ENCODE measurements around the gene FBXL17.

- TF ChIP-seq EP300 (IDR thresholded peaks at IDR 0.05) (no peak), SMC3 (IDR thresholded peaks at IDR 0.05) (no peak), ESRRA (IDR thresholded peaks at IDR 0.05; ENCODE audit: borderline replicate concordance, low read length) (no peak), POLR2AphosphoS2 (conservative IDR thresholded peaks at IDR 0.05; ENCODE audit: low read length) (no peak), CEBPB (IDR thresholded peaks at IDR 0.05) (no peak)
- TF ChIP-seq, protein P1, sequence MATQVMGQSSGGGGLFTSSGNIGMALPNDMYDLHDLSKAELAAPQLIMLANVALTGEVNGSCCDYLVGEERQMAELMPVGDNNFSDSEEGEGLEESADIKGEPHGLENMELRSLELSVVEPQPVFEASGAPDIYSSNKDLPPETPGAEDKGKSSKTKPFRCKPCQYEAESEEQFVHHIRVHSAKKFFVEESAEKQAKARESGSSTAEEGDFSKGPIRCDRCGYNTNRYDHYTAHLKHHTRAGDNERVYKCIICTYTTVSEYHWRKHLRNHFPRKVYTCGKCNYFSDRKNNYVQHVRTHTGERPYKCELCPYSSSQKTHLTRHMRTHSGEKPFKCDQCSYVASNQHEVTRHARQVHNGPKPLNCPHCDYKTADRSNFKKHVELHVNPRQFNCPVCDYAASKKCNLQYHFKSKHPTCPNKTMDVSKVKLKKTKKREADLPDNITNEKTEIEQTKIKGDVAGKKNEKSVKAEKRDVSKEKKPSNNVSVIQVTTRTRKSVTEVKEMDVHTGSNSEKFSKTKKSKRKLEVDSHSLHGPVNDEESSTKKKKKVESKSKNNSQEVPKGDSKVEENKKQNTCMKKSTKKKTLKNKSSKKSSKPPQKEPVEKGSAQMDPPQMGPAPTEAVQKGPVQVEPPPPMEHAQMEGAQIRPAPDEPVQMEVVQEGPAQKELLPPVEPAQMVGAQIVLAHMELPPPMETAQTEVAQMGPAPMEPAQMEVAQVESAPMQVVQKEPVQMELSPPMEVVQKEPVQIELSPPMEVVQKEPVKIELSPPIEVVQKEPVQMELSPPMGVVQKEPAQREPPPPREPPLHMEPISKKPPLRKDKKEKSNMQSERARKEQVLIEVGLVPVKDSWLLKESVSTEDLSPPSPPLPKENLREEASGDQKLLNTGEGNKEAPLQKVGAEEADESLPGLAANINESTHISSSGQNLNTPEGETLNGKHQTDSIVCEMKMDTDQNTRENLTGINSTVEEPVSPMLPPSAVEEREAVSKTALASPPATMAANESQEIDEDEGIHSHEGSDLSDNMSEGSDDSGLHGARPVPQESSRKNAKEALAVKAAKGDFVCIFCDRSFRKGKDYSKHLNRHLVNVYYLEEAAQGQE (IDR thresholded peaks at IDR 0.05) = no peak
- TF ChIP-seq, protein P2, sequence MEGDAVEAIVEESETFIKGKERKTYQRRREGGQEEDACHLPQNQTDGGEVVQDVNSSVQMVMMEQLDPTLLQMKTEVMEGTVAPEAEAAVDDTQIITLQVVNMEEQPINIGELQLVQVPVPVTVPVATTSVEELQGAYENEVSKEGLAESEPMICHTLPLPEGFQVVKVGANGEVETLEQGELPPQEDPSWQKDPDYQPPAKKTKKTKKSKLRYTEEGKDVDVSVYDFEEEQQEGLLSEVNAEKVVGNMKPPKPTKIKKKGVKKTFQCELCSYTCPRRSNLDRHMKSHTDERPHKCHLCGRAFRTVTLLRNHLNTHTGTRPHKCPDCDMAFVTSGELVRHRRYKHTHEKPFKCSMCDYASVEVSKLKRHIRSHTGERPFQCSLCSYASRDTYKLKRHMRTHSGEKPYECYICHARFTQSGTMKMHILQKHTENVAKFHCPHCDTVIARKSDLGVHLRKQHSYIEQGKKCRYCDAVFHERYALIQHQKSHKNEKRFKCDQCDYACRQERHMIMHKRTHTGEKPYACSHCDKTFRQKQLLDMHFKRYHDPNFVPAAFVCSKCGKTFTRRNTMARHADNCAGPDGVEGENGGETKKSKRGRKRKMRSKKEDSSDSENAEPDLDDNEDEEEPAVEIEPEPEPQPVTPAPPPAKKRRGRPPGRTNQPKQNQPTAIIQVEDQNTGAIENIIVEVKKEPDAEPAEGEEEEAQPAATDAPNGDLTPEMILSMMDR (IDR thresholded peaks at IDR 0.05) = no peak
- TF ChIP-seq, protein P3, sequence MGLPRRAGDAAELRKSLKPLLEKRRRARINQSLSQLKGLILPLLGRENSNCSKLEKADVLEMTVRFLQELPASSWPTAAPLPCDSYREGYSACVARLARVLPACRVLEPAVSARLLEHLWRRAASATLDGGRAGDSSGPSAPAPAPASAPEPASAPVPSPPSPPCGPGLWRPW (IDR thresholded peaks at IDR 0.05) = no peak
Measured at GRCh38 chr5:107966201-107966600, 415.7 kb downstream of the FBXL17 start.

All from A549 (cell line).